ENCODE data around the gene WNT11. TPM values are rescaled to one million over a fixed set of nuclear protein-coding genes. Genes with fewer than 3 reads are reported as not detected.

WNT11 gene
- total and polyA plus RNA-seq, 2 of the 13 experiments (the other 11 are each of a cell fraction or from before 2014, with no cell fraction given) = 0.34 to 0.66 TPM

GRCh38 chr11:76208438-76209374 is 2.4 kb upstream of the WNT11 start (continued):
- TF ChIP-seq POLR2AphosphoS2 (IDR thresholded peaks at IDR 0.05; ENCODE audit: low read depth, low read length) = no peak
- TF ChIP-seq, protein P1, sequence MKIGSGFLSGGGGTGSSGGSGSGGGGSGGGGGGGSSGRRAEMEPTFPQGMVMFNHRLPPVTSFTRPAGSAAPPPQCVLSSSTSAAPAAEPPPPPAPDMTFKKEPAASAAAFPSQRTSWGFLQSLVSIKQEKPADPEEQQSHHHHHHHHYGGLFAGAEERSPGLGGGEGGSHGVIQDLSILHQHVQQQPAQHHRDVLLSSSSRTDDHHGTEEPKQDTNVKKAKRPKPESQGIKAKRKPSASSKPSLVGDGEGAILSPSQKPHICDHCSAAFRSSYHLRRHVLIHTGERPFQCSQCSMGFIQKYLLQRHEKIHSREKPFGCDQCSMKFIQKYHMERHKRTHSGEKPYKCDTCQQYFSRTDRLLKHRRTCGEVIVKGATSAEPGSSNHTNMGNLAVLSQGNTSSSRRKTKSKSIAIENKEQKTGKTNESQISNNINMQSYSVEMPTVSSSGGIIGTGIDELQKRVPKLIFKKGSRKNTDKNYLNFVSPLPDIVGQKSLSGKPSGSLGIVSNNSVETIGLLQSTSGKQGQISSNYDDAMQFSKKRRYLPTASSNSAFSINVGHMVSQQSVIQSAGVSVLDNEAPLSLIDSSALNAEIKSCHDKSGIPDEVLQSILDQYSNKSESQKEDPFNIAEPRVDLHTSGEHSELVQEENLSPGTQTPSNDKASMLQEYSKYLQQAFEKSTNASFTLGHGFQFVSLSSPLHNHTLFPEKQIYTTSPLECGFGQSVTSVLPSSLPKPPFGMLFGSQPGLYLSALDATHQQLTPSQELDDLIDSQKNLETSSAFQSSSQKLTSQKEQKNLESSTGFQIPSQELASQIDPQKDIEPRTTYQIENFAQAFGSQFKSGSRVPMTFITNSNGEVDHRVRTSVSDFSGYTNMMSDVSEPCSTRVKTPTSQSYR (CRISPR knock-in tag; IDR thresholded peaks at IDR 0.05; ENCODE audit: borderline replicate concordance) = no peak
- TF ChIP-seq SNAI1 (CRISPR knock-in tag; IDR thresholded peaks at IDR 0.05; ENCODE audit: borderline replicate concordance) = peak; percentile 63; the same call in 1 of the 2 replicates
- TF ChIP-seq KMT2B (CRISPR knock-in tag; IDR thresholded peaks at IDR 0.05) = 0 out of 2 replicates have a peak, but pooled peaks have one; percentile 20
- 0 out of 2 replicates have a peak, but pooled peaks have one; percentile 40 for TF ChIP-seq BRD4 (CRISPR knock-in tag; IDR thresholded peaks at IDR 0.05)
- TF ChIP-seq, protein P2, sequence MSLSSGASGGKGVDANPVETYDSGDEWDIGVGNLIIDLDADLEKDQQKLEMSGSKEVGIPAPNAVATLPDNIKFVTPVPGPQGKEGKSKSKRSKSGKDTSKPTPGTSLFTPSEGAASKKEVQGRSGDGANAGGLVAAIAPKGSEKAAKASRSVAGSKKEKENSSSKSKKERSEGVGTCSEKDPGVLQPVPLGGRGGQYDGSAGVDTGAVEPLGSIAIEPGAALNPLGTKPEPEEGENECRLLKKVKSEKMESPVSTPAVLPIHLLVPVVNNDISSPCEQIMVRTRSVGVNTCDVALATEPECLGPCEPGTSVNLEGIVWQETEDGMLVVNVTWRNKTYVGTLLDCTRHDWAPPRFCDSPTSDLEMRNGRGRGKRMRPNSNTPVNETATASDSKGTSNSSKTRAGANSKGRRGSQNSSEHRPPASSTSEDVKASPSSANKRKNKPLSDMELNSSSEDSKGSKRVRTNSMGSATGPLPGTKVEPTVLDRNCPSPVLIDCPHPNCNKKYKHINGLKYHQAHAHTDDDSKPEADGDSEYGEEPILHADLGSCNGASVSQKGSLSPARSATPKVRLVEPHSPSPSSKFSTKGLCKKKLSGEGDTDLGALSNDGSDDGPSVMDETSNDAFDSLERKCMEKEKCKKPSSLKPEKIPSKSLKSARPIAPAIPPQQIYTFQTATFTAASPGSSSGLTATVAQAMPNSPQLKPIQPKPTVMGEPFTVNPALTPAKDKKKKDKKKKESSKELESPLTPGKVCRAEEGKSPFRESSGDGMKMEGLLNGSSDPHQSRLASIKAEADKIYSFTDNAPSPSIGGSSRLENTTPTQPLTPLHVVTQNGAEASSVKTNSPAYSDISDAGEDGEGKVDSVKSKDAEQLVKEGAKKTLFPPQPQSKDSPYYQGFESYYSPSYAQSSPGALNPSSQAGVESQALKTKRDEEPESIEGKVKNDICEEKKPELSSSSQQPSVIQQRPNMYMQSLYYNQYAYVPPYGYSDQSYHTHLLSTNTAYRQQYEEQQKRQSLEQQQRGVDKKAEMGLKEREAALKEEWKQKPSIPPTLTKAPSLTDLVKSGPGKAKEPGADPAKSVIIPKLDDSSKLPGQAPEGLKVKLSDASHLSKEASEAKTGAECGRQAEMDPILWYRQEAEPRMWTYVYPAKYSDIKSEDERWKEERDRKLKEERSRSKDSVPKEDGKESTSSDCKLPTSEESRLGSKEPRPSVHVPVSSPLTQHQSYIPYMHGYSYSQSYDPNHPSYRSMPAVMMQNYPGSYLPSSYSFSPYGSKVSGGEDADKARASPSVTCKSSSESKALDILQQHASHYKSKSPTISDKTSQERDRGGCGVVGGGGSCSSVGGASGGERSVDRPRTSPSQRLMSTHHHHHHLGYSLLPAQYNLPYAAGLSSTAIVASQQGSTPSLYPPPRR (CRISPR knock-in tag; IDR thresholded peaks at IDR 0.05; ENCODE audit: borderline replicate concordance) = peak; percentile 40; the same call in 1 of the 2 replicates
- TF ChIP-seq ZNF773 (CRISPR knock-in tag; IDR thresholded peaks at IDR 0.05; ENCODE audit: borderline replicate concordance) = no peak
- TF ChIP-seq ZNF749 (CRISPR knock-in tag; IDR thresholded peaks at IDR 0.05; ENCODE audit: borderline replicate concordance) = no peak
- TF ChIP-seq SMARCE1 (IDR thresholded peaks at IDR 0.05; ENCODE audit: borderline replicate concordance) = no peak
- TF ChIP-seq ZFY (CRISPR knock-in tag; IDR thresholded peaks at IDR 0.05) = peak; percentile 72
- no peak; the same call in 1 of the 2 replicates for TF ChIP-seq ZNF546 (CRISPR knock-in tag; conservative IDR thresholded peaks at IDR 0.05)
- TF ChIP-seq NRL (CRISPR knock-in tag; IDR thresholded peaks at IDR 0.05; ENCODE audit: borderline replicate concordance) = no peak; the same call in 1 of the 2 replicates
- no peak for TF ChIP-seq SOX5 (CRISPR knock-in tag; IDR thresholded peaks at IDR 0.05; ENCODE audit: borderline replicate concordance)
- TF ChIP-seq CAMTA2 (CRISPR knock-in tag; IDR thresholded peaks at IDR 0.05; ENCODE audit: borderline replicate concordance) = no peak
- no peak for TF ChIP-seq MTF1 (CRISPR knock-in tag; IDR thresholded peaks at IDR 0.05)
- no peak for TF ChIP-seq RORA (CRISPR knock-in tag; IDR thresholded peaks at IDR 0.05)
- no peak for TF ChIP-seq EZH2 (conservative IDR thresholded peaks at IDR 0.05; ENCODE audit: low read depth, low read length)
- TF ChIP-seq ZNF280B (CRISPR knock-in tag; IDR thresholded peaks at IDR 0.05; ENCODE audit: borderline replicate concordance) = no peak
- no peak; the same call in 1 of the 2 replicates for TF ChIP-seq SAP130 (CRISPR knock-in tag; IDR thresholded peaks at IDR 0.05; ENCODE audit: low read depth)
- peak; percentile 64; the same call in 1 of the 2 replicates for TF ChIP-seq ZNF772 (CRISPR knock-in tag; IDR thresholded peaks at IDR 0.05)
